Activated T-cell treated with anti-CD3 and anti-CD28 coated beads, Interleukin-2, amount 50 U/mL, for 4 hours (primary cell): ENCODE data around the gene PKP4. TPM values are rescaled to one million over a fixed set of nuclear protein-coding genes. Genes with fewer than 3 reads are reported as not detected.

Experiments
- ATAC-seq, 2 donors: fragments of 200-7000 bp; cut with Tn5 transposase; one replicate each; pipeline ENCODE4 v1.10.0; 2021
- DNase-seq: peaks from one replicate; pipeline ENCODE4 v3.0.0-alpha.2; 2020
- H3K27me3 Mint-ChIP-seq: one replicate; pipeline ENCODE4 v1.8.0; 2021; ENCODE audit warnings: low read depth, mixed read lengths
- H3K36me3 Mint-ChIP-seq: one replicate; pipeline ENCODE4 v1.8.0; 2022; ENCODE audit warnings: mixed read lengths; ENCODE audit not compliant: insufficient read depth
- H3K4me1 Mint-ChIP-seq: one replicate; pipeline ENCODE4 v1.8.0; 2021; ENCODE audit warnings: low read depth, mixed read lengths
- H3K4me3 Mint-ChIP-seq: one replicate; pipeline ENCODE4 v1.8.0; 2021; ENCODE audit warnings: mild to moderate bottlenecking, moderate library complexity, mixed read lengths
- H3K9me3 Mint-ChIP-seq: one replicate; pipeline ENCODE4 v1.8.0; 2021; ENCODE audit warnings: mixed read lengths
- total RNA-seq, 3 donors: library from RNA; stranded (reverse); gene quantifications; one replicate each; pipeline ENCODE4 v1.2.1, GENCODE V29; 2021

The PKP4 gene
- total RNA-seq, 3 donors from 2014 or later, result 11.5 to 17.7 (median 12.5) TPM

GRCh38 chr2:158518084-158518483, 61.3 kb downstream of the PKP4 start:
- Mint-ChIP-seq H3K36me3 (peaks cover 2% of the 10 kb centered on the region), H3K27me3 (no peaks in the 10 kb centered on the region), H3K9me3 (no peaks in the 10 kb centered on the region), H3K4me1 (peaks cover 4% of the 10 kb centered on the region), H3K4me3 (no peak overlapping the region)
- ATAC-seq (no peak), DNase-seq (no peak)

DNA sequence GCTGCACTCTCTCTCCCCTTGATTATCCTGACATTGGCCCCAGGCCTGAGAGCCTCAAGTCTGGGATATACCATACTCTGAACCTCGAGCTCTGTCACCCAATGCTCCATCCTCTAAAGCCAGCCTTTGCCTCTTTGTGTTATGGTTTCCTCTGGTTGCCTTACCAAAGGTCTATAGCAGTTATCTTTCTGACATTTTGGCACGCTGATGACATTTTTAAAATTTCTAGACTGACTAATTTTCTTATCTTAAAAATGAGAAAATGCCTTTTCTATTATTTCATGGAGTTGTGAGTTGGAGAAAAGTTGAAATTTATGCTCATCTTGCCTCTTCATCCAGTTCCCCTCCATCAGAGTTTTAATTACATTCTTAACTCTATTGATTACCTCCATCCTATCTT, 62.7 kb downstream of the PKP4 start:
- H3K4me3 Mint-ChIP-seq, result no peak overlapping the region
- no peaks in the 10 kb centered on the region for H3K36me3 Mint-ChIP-seq
- peaks cover 4% of the 10 kb centered on the region for H3K4me1 Mint-ChIP-seq
- H3K9me3 Mint-ChIP-seq, result no peaks in the 10 kb centered on the region
- ATAC-seq (no peak), DNase-seq (no peak)
- H3K27me3 Mint-ChIP-seq, result no peaks in the 10 kb centered on the region

DNA sequence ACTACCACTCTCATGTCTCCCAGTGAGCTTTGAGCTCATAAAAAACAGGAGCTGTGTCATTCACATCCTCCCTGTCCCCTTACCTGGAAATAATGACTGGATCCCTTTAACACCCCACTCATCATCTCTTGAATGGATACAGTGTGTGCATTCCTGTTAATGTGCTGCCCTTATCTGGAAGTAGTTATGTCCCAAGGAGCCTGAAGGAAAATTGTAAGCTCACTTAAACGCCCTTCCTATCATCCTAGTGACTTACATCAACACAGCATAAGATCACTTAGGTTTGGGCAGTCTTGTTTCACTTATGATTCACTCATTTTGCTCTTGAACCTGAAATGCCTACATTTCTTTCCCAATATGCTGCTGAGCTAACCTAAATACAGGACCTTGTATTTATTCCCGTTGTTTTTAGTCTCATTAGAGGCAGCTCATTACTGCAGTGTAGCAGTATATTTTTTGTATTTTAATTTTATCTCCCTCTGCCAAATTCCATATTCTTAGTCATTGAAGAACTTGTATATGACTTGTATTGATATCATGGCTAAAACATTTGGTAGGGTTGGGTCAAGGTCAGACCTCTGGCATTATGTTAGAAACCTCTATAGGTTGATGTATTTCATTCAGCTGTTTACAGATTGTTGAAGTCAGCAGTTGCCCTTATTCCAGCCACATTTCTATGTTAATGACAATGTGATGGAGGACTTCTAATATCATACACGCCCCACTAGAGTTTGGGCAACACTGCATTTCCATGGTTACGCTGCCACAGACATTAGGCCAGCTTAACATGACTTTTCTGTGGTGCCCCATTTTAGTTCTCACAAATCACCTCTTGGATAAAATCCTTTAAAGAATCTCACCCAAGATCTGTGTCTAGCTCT, 72.9 kb downstream of the PKP4 start:
- Mint-ChIP-seq H3K27me3 (no peaks in the 10 kb centered on the region), H3K36me3 (peaks cover 7% of the 10 kb centered on the region), H3K4me3 (no peak overlapping the region), H3K9me3 (no peaks in the 10 kb centered on the region), H3K4me1 (no peaks in the 10 kb centered on the region)
- ATAC-seq (no peak), DNase-seq (no peak)

DNA sequence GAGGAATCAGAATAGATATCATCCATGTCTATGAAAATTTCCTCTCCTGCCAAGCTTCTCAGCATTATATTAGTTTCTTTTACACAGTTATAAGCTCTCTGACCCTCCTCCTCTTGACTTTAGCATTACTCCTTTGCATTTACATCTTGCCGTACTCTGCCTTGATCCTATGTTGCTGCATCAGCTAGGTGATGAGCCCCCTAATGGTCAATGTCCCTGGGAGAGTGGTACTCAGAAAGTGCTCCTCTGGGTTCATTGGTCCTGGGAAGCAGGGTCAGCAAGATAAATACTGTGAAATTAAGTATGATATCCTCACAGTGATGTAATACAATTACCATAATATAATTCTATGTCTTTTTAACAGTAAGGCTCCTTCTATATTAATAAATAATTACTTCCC, 74.1 kb downstream of the PKP4 start:
- ATAC-seq (no peak), DNase-seq (no peak)
- no peaks in the 10 kb centered on the region for H3K9me3 Mint-ChIP-seq
- H3K36me3 Mint-ChIP-seq, result peaks cover 9% of the 10 kb centered on the region
- H3K4me1 Mint-ChIP-seq, result no peaks in the 10 kb centered on the region
- no peaks in the 10 kb centered on the region for H3K27me3 Mint-ChIP-seq
- H3K4me3 Mint-ChIP-seq, result no peak overlapping the region

DNA sequence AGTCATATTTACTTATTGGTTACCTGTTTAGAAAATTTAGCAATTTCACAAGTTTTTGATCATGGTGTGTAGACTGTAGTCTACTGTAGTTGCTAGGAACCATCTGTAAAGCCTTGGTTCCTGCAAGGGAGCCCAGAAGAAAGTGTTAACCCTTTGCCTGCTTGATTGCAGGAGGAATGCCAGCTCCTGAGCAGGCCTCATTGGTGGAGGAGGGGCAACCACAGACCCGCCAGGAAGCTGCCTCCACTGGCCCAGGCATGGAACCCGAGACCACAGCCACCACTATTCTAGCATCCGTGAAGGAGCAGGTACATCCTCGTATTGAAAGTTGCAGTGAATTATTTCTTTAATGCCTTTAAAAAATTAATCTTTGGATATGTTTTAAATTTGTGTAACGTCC, 76.3 kb downstream of the PKP4 start:
- H3K4me3 Mint-ChIP-seq, result no peak overlapping the region
- H3K9me3 Mint-ChIP-seq, result no peaks in the 10 kb centered on the region
- H3K36me3 Mint-ChIP-seq, result peaks cover 15% of the 10 kb centered on the region
- ATAC-seq (no peak), DNase-seq (no peak)
- no peaks in the 10 kb centered on the region for H3K4me1 Mint-ChIP-seq
- no peaks in the 10 kb centered on the region for H3K27me3 Mint-ChIP-seq

DNA sequence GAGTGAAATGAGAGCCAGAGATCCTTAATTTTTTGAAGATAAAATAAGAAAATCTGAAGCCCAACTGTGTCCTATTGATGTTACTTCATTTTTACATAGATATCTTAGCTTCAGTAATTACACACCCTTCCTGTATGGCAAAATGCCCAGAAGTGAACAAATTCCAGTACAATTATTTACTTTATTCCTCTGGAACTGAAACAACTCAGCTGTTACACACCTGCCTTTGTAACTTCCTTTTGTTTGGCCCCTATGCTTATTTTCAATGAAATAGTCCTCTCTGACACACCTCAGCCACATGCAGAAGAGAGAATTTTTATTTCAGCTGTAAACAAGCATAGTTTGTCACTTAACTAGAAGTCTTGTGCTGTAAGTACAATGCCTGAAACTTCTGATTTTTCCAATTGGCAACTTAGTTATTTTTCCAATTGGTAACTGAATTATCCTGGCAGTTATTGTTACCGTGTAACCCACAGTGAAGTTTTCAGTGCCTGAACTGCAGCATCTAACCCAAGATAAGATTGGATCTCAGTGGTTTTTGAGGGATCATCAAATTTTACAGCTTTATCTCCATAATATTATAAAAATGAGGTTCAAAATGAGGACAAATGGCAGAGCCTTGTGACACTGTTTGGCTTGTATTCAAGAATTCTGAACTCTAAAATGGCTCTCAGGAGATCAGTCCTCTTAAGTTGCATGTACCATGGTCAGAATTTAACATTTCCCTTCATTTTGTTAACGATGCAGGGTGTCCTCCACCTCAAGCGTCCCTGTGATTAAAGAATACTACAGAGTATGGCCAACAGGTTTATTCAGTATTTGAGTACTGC, 82.6 kb downstream of the PKP4 start:
- DNase-seq, result no peak
- no peak for ATAC-seq
- Mint-ChIP-seq H3K4me3 (no peak overlapping the region), H3K36me3 (peaks cover 20% of the 10 kb centered on the region), H3K9me3 (no peaks in the 10 kb centered on the region), H3K27me3 (no peaks in the 10 kb centered on the region), H3K4me1 (no peaks in the 10 kb centered on the region)

- Mint-ChIP-seq H3K4me1 (peaks cover 9% of the 10 kb centered on the region), H3K9me3 (no peaks in the 10 kb centered on the region), H3K36me3 (peaks cover 16% of the 10 kb centered on the region), H3K4me3 (no peak overlapping the region), H3K27me3 (no peaks in the 10 kb centered on the region)
- no peak for ATAC-seq
- no peak for DNase-seq
Measured at GRCh38 chr2:158542577-158542976, 85.8 kb downstream of the PKP4 start.

GRCh38 chr2:158543957-158544356, 87.2 kb downstream of the PKP4 start:
- no peak for ATAC-seq
- peaks cover 9% of the 10 kb centered on the region for H3K4me1 Mint-ChIP-seq
- no peaks in the 10 kb centered on the region for H3K27me3 Mint-ChIP-seq
- H3K9me3 Mint-ChIP-seq, result no peaks in the 10 kb centered on the region
- no peak for DNase-seq
- peaks cover 15% of the 10 kb centered on the region for H3K36me3 Mint-ChIP-seq
- no peak overlapping the region for H3K4me3 Mint-ChIP-seq

DNA sequence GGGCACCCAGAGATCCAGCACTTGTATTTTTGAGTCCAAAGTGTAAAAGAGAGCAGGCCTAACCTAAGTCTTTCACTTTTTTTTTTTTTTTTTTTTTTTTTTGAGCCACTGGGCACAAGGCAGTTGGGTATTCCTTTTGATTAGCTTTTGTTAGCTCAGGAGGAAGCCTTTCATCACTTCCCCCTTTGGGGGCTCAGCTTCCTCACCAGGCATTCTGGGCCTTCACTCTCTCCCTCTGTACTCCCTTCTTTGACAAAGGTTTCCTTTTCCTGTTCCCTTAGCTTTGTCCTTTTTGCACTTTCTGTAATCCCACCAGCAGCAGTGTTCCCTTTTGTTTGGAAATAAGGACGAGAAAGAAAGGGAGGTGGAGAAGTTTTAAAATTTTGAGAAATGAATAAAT, 88.2 kb downstream of the PKP4 start:
- DNase-seq, result no peak
- H3K4me1 Mint-ChIP-seq, result peaks cover 9% of the 10 kb centered on the region
- no peak overlapping the region for H3K4me3 Mint-ChIP-seq
- H3K27me3 Mint-ChIP-seq, result no peaks in the 10 kb centered on the region
- H3K36me3 Mint-ChIP-seq, result peaks cover 20% of the 10 kb centered on the region
- ATAC-seq, result no peak
- H3K9me3 Mint-ChIP-seq, result no peaks in the 10 kb centered on the region

- no peaks in the 10 kb centered on the region for H3K27me3 Mint-ChIP-seq
- no peak overlapping the region for H3K4me3 Mint-ChIP-seq
- H3K36me3 Mint-ChIP-seq, result peaks cover 19% of the 10 kb centered on the region
- no peaks in the 10 kb centered on the region for H3K9me3 Mint-ChIP-seq
- ATAC-seq (no peak), DNase-seq (no peak)
- peaks cover 9% of the 10 kb centered on the region for H3K4me1 Mint-ChIP-seq
Measured at GRCh38 chr2:158546412-158547144, 89.8 kb downstream of the PKP4 start.

DNA sequence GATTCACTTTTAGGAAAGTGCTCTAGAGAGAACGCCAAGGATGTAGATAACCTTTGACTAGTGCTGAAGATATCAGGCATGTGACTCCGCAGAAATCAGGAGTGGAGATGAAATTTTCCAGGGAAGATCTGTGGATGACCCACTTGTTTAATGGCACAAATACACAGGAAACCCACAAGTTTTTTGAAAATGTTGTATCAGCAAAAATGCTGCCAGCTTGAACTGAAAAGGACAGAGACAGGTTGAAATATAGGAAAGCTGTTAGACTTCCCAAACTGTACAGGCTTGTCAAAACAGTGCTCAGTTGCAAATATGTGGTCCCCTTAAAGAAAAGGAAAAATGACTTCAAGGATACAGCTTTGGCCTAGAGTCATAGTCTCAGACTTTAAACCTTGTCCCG, 96.5 kb downstream of the PKP4 start:
- DNase-seq (no peak), ATAC-seq (no peak)
- peaks cover 13% of the 10 kb centered on the region for H3K36me3 Mint-ChIP-seq
- H3K4me1 Mint-ChIP-seq, result no peaks in the 10 kb centered on the region
- no peaks in the 10 kb centered on the region for H3K9me3 Mint-ChIP-seq
- H3K27me3 Mint-ChIP-seq, result no peaks in the 10 kb centered on the region
- H3K4me3 Mint-ChIP-seq, result no peak overlapping the region

GRCh38 chr2:158554996-158555395, 98.2 kb downstream of the PKP4 start:
- peaks cover 6% of the 10 kb centered on the region for H3K36me3 Mint-ChIP-seq
- H3K27me3 Mint-ChIP-seq, result no peaks in the 10 kb centered on the region
- no peaks in the 10 kb centered on the region for H3K4me1 Mint-ChIP-seq
- H3K9me3 Mint-ChIP-seq, result no peaks in the 10 kb centered on the region
- DNase-seq (no peak), ATAC-seq (no peak)
- H3K4me3 Mint-ChIP-seq, result no peak overlapping the region

GRCh38 chr2:158556124-158556523, 99.4 kb downstream of the PKP4 start:
- Mint-ChIP-seq H3K4me3 (no peak overlapping the region), H3K4me1 (no peaks in the 10 kb centered on the region), H3K27me3 (no peaks in the 10 kb centered on the region), H3K9me3 (no peaks in the 10 kb centered on the region), H3K36me3 (peaks cover 5% of the 10 kb centered on the region)
- DNase-seq (no peak), ATAC-seq (no peak)

DNA sequence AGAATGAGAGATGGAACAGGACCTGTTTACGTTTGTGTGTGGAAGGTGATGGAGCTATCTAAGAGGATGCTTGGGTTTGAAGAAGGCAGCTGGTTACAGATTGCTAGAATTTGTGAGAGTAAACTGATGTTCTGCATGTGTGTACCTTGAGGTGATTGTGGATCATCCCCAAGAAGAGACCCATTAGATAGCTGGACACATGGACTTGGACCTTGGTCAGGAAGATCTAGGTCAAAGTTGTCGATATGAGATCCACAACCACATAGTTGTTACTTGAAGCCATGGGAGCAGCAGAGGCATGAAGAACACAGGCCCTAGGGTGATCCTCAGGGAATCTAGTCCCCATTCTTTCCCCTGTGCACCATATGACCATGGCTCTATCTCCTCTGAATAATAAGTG, 101.0 kb downstream of the PKP4 start:
- no peaks in the 10 kb centered on the region for H3K27me3 Mint-ChIP-seq
- peaks cover 3% of the 10 kb centered on the region for H3K36me3 Mint-ChIP-seq
- no peaks in the 10 kb centered on the region for H3K9me3 Mint-ChIP-seq
- no peak overlapping the region for H3K4me3 Mint-ChIP-seq
- no peaks in the 10 kb centered on the region for H3K4me1 Mint-ChIP-seq
- DNase-seq (no peak), ATAC-seq (no peak)
